ENCODE data around the gene SLCO3A1.

SLCO3A1 gene

DNA sequence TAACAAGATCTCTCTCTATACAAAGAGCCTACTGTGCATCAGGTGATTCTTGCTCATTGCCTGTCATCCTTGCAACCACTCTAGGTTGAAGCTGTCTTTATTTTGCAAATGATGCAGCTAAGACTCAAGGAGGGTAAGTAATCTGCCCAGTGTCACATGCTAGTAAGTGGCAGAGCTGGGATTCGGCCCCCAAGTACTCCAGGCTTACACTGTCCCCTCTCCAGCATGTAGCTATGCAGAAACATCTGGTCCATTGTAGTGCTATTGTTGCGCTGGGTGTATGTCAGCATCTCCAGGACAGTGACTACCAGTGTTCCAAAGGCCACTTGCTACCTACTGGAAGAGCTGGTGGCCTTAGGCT is 248.9 kb downstream of the SLCO3A1 start:
- Histone ChIP-seq H2AFZ (ENCODE audit: low read depth, low read length) (no peak overlapping the region), H3K9me3 (ENCODE audit: insufficient read depth, low read length) (no peaks in the 10 kb centered on the region), H4K20me1 (ENCODE audit: insufficient read depth, low read length) (no peaks in the 10 kb centered on the region), H3K4me2 (ENCODE audit: low read length) (peak overlapping the region; percentile 84), H3K36me3 (replicated peaks; ENCODE audit: low read depth, low read length) (no peaks in the 10 kb centered on the region), H3K27me3 (ENCODE audit: low read depth, low read length) (peaks cover 19% of the 10 kb centered on the region), H3K79me2 (ENCODE audit: low read length) (no peaks in the 10 kb centered on the region), H3K27ac (ENCODE audit: low read length) (peak overlapping the region; percentile 37), H3K9ac (ENCODE audit: low read length) (no peak overlapping the region), H3K4me1 (ENCODE audit: low read length) (peaks cover 38% of the 10 kb centered on the region), H3K4me3 (ENCODE audit: low read length) (no peak overlapping the region)
- TF ChIP-seq CTCF (IDR thresholded peaks at IDR 0.05; ENCODE audit: low read depth, low read length) (no peak), EZH2phosphoT487 (IDR thresholded peaks at IDR 0.05; ENCODE audit: low read depth) (no peak)

DNA sequence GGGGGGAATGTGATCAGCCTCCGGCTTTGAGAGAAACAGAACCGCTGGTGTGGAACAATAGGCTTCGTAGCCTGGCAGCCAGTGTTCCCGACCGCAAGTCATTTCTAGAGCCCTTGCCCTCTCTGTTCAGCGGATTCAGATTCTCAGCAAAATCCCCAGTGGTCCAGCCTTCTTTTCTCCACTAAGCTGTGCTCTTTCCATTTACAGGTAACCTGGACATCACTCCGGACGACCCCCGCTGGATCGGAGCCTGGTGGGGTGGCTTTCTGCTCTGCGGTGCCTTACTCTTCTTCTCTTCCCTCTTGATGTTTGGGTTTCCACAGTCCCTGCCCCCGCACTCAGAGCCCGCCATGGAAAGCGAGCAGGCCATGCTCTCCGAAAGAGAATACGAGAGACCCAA is 250.6 kb downstream of the SLCO3A1 start:
- H3K27ac ChIP-seq (ENCODE audit: low read length), result no peak overlapping the region
- H3K4me2 ChIP-seq (ENCODE audit: low read length), result no peak overlapping the region
- peaks cover 33% of the 10 kb centered on the region for H3K4me1 ChIP-seq (ENCODE audit: low read length)
- no peak overlapping the region for H3K4me3 ChIP-seq (ENCODE audit: low read length)
- no peaks in the 10 kb centered on the region for H3K36me3 ChIP-seq (replicated peaks; ENCODE audit: low read depth, low read length)
- H4K20me1 ChIP-seq (ENCODE audit: insufficient read depth, low read length), result no peaks in the 10 kb centered on the region
- H3K9me3 ChIP-seq (ENCODE audit: insufficient read depth, low read length), result no peaks in the 10 kb centered on the region
- no peak overlapping the region for H3K9ac ChIP-seq (ENCODE audit: low read length)
- TF ChIP-seq CTCF (IDR thresholded peaks at IDR 0.05; ENCODE audit: low read depth, low read length) (no peak), EZH2phosphoT487 (IDR thresholded peaks at IDR 0.05; ENCODE audit: low read depth) (no peak)
- H2AFZ ChIP-seq (ENCODE audit: low read depth, low read length), result no peak overlapping the region
- no peaks in the 10 kb centered on the region for H3K79me2 ChIP-seq (ENCODE audit: low read length)
- peaks cover 36% of the 10 kb centered on the region for H3K27me3 ChIP-seq (ENCODE audit: low read depth, low read length)

- Histone ChIP-seq H3K27me3 (ENCODE audit: low read depth, low read length) (peaks cover 48% of the 10 kb centered on the region), H2AFZ (ENCODE audit: low read depth, low read length) (no peak overlapping the region), H3K36me3 (replicated peaks; ENCODE audit: low read depth, low read length) (no peaks in the 10 kb centered on the region), H4K20me1 (ENCODE audit: insufficient read depth, low read length) (no peaks in the 10 kb centered on the region), H3K9ac (ENCODE audit: low read length) (no peak overlapping the region), H3K27ac (ENCODE audit: low read length) (no peak overlapping the region), H3K9me3 (ENCODE audit: insufficient read depth, low read length) (no peaks in the 10 kb centered on the region), H3K4me1 (ENCODE audit: low read length) (peaks cover 28% of the 10 kb centered on the region), H3K79me2 (ENCODE audit: low read length) (no peaks in the 10 kb centered on the region), H3K4me2 (ENCODE audit: low read length) (no peak overlapping the region), H3K4me3 (ENCODE audit: low read length) (no peak overlapping the region)
- TF ChIP-seq EZH2phosphoT487 (IDR thresholded peaks at IDR 0.05; ENCODE audit: low read depth), result no peak
- no peak for TF ChIP-seq CTCF (IDR thresholded peaks at IDR 0.05; ENCODE audit: low read depth, low read length)
Measured at GRCh38 chr15:92105611-92106010, 252.1 kb downstream of the SLCO3A1 start.

DNA sequence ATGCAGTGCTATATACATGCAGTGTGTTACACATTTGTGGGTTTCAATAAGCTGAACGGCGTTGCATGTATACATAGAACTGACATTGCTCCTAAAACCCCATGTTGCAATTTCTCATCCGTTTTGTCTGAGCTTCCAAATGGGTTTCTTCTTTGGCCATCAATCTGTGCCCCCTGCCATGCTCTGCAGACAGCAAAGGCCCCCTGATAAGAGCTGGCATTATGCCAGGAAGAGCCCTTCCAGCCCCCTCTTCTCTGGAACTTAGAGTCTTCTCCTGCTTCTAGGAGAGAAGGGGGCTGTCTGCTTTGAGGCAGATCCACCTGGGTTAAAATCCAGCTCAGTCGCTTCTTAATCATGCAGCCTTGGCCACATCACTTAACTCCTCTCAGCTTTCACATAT is 254.0 kb downstream of the SLCO3A1 start:
- TF ChIP-seq EZH2phosphoT487 (IDR thresholded peaks at IDR 0.05; ENCODE audit: low read depth) (no peak), CTCF (IDR thresholded peaks at IDR 0.05; ENCODE audit: low read depth, low read length) (no peak)

More for the DNA sequence above, 254.0 kb downstream of the SLCO3A1 start:
- H3K36me3 ChIP-seq (replicated peaks; ENCODE audit: low read depth, low read length), result no peaks in the 10 kb centered on the region
- no peaks in the 10 kb centered on the region for H4K20me1 ChIP-seq (ENCODE audit: insufficient read depth, low read length)
- H3K79me2 ChIP-seq (ENCODE audit: low read length), result no peaks in the 10 kb centered on the region
- no peak overlapping the region for H3K9ac ChIP-seq (ENCODE audit: low read length)
- no peak overlapping the region for H2AFZ ChIP-seq (ENCODE audit: low read depth, low read length)
- H3K9me3 ChIP-seq (ENCODE audit: insufficient read depth, low read length), result no peaks in the 10 kb centered on the region
- no peak overlapping the region for H3K4me3 ChIP-seq (ENCODE audit: low read length)
- H3K27ac ChIP-seq (ENCODE audit: low read length), result no peak overlapping the region
- no peak overlapping the region for H3K4me2 ChIP-seq (ENCODE audit: low read length)
- peaks cover 58% of the 10 kb centered on the region for H3K27me3 ChIP-seq (ENCODE audit: low read depth, low read length)
- peaks cover 9% of the 10 kb centered on the region for H3K4me1 ChIP-seq (ENCODE audit: low read length)
